ENCODE results near the gene ZIC4. TPM values are rescaled to one million over a fixed set of nuclear protein-coding genes. Genes with fewer than 3 reads are reported as not detected.

ZIC4 gene
- total RNA-seq, 2 experiments from 2014 or later: not detected

DNA sequence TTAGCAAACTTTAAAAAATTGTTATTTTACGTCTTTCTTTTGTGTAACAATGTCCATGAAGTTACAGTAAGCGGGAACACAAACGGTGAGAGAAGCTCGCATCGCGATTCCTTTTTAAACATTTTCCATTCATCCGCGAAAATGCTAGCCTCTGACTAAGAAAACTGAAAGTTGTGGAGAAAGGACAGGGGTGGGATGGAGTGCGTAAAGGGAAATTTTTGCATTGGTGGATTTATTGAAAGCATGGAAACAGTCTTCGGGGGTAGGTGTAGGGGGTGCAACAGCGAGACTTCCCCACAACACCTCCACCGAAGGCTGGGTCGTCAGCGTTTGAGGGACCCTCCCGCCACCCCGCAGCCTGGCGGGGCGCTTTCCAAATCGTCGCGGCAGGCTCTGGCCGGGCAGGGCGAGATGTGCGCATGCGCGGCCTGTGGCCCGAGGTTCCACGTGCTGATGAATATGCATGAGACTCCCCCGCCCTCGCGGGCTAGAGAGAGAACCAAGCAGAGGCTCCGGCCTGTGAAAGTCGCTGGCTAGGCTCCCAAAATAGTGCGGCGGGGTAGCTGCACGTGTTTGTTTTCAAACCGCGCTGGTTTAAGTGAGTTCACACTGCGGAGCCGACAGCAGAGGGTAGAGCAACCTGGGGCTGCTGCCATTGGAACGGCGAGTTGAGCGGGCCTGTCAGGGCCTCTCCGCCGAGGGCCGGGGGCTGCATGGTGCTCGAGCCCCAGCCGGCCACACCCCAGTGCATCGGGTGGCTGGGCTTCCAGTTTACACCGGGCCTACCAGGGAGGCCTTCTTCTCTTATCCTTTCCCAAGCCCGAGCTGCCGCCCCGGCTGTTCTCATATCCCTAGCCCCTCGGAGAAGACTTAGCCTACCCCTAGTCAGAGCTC, 12.7 kb upstream of the ZIC4 start:
- POLR2A ChIA-PET: no interaction called here
- CTCF ChIA-PET: no interaction called here

- POLR2A ChIA-PET: no interaction called here
- CTCF ChIA-PET: no interaction called here
Measured at GRCh38 chr3:147418371-147418781, 12.0 kb upstream of the ZIC4 start.

DNA sequence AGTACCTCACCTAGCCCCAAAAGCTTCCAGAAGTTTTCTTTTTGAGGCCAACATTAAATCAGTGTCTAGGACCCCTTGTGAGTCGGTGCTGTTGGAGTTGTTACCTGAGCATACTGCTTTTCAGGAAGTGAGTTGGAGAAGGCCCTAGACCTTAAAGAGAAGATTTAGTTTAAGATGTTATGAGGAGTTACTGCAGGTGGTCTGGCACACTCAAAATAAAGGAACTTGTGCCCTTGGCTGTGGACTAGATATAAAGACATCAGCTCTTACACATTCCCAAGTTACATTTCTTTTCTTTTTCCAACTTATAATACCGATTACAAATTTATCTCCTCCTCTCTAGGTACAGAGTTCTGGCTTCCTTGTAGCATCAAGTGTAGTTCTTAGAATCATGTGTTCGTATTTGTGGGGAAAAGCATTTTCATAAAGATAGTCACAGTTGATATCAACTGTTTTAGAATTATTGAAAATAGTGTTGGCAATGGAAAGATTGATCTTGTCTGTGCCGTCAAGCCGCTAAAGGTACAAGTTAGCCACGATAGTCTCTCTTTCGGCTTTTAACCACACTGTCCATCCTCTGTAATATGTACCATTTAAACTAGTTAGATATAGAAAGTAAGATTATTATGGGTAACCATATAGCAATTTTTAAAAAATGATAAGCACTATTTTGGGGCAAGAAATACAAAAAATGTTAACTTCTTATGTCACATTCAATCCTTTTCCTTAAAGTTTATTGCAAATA, 11.4 kb upstream of the ZIC4 start:
- POLR2A ChIA-PET: no interaction called here
- CTCF ChIA-PET: no interaction called here

GRCh38 chr3:147416931-147417330, 10.6 kb upstream of the ZIC4 start:
- ChIA-PET CTCF (no interaction called here), POLR2A (no interaction called here)

DNA sequence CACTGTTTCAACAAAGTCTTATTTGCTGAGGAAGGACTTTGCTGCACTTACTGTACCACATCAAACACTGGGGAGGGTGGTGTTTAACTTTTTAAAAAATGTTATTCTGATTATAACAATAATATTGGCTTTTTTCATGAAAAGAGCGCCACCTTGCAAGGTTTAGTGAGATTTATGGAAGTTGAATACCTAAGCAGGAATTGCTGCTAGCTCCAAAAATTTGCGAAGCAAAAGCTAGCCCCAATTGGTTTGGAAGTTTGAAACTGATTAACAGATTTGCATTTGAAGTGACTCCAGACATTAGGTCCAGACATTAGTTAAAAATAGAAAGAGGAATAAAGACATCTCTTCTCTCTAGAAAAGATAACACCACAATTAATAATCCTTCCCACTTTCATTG, 9.5 kb upstream of the ZIC4 start:
- POLR2A ChIA-PET: no interaction called here
- CTCF ChIA-PET: no interaction called here

- CTCF ChIA-PET: no interaction called here
- POLR2A ChIA-PET: no interaction called here
Measured at GRCh38 chr3:147415286-147415685, 8.9 kb upstream of the ZIC4 start.

DNA sequence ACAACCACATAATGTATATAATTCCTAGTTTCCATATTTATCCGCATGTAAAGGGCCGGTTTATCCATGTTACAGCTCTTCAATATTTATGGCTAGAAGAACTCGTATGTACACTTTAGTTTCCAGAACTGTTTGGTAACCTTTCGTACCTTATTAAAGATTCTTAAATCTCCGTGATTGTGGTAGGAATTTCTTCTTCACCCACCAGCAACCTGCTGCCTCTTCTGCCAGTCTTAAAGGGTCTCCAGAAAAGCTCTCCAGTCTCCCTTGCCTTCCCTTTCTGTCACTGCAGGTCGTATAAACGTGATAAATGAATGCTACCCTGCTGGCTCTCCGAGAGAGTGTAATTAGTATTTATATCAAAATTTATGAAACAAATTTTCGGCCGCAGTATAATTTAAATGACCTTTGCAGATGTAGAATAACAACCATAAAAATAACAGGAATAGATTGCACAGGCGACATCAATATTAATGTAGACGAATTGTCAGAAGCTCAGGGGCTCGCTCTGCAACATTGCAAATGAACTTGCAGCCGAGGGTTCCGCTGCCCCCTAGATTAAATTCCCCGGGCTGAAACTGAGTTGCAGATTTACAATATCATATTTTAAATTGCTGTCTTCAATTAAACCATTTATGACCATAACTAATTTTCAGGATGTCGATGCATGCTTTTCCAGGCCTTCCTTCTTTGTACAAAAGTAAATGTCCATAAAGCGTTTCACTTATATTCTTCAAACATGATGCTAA, 8.2 kb upstream of the ZIC4 start:
- POLR2A ChIA-PET: no interaction called here
- CTCF ChIA-PET: interaction anchor here (1.0 kb wide), 1 partner anchor 12 kb away, joined by 3 read pairs; no protein-coding TSS in a partner anchor

- CTCF ChIA-PET: interaction anchor here (1.0 kb wide), 1 partner anchor 12 kb away, joined by 3 read pairs; no protein-coding TSS in a partner anchor
- POLR2A ChIA-PET: no interaction called here
Measured at GRCh38 chr3:147413686-147414389, 7.5 kb upstream of the ZIC4 start.

DNA sequence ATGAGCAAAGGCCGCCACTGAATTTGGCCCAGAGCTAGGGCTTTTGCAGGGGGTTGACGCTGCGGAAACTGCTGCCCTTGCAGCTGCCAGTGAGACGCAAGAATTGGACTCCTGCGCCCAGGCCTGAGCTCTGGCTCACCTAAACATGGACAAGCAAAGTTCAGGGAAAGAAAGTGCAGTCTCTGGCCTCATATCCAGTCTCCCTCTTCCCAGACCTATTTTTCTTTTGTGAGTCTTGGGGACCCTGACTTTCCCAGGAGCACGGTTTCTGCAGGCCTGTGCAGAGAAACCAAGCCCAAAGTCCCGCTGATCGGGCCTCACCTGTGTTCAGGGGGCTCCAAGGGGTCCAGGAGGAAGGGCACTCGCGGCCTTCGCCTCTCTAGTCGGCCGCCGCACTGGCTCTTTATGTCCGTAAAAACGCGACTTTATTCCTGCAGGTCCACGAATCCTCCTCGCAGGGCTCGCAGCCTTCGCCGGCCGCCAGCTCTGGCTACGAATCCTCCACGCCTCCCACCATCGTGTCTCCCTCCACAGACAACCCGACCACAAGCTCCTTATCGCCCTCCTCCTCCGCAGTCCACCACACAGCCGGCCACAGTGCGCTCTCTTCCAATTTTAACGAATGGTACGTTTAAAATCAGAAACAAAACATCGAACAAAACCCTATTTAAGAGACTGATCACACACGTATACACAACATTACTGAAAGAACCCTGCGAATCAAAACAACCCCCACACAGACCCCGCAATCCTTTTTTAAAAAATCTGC, 6.8 kb upstream of the ZIC4 start:
- ChIA-PET POLR2A (no interaction called here), CTCF (no interaction called here)

DNA sequence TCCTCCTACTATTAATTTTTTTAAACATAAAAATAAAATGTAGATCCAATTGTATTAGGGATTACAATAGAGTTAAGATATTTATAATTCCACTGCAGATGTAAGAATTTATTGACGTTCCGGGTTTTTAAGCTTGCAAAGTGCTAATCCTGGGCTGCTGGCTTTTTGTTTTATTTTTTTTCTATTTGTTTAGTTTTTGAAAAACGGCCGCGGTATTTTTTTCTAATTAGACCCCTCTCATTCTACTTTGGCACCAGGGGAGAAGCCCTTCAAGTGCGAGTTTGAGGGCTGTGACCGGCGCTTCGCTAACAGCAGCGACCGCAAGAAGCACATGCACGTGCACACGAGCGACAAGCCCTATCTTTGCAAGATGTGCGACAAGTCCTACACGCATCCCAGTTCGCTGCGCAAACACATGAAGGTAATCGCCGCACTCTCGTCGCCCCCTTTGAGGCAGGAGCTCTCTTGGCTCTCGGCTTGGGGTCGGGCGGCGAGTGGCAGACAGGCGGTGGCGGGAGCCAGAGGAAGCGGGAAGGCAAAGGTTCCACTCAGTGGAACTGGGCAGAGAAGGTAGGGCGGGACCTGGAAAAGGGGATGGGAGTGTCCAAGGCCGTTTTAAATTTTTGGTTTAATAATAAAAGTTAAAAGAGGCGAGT, 6.0 kb upstream of the ZIC4 start:
- ChIA-PET CTCF (no interaction called here), POLR2A (no interaction called here)

DNA sequence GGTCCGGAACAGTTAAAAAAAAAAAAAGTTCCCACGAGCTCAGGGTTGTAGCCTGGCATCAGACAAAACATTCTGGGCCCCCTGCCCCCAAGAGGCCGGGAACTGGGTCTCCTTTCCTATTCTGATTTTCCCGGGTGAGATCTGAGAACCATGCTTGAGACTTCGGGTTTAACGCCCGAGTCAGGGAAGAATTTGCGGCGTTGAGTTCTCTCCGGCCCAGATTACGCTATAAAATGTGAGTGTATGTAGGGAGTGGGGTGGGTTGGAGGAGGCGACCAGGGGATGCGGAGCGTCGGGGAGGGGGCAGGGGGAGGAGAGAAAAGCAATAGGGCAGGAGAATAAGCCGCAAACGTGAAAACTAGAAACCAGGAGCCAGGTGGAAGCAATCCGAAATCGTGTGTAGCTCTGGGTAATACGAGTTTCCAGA, 5.5 kb upstream of the ZIC4 start:
- CTCF ChIA-PET: no interaction called here
- POLR2A ChIA-PET: no interaction called here

- ChIA-PET POLR2A (no interaction called here), CTCF (no interaction called here)
Measured at GRCh38 chr3:147411238-147411814, 5.0 kb upstream of the ZIC4 start.

DNA sequence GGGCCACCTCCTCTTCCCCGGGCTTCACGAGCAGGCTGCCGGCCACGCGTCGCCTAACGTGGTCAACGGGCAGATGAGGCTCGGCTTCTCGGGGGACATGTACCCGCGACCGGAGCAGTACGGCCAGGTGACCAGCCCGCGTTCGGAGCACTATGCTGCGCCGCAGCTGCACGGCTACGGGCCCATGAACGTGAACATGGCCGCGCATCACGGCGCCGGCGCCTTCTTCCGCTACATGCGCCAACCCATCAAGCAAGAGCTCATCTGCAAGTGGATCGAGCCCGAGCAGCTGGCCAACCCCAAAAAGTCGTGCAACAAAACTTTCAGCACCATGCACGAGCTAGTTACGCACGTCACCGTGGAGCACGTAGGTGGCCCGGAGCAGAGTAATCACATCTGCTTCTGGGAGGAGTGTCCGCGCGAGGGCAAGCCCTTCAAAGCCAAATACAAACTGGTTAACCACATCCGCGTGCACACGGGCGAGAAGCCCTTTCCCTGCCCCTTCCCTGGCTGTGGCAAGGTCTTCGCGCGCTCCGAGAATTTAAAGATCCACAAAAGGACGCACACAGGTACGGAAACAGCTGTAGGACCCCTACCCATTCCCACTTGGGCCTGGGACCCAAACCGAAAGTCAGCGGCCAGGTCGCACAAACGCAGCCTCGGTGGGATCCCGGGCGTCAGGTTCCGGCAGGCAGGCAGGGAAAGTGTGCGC, 4.3 kb upstream of the ZIC4 start:
- CTCF ChIA-PET: no interaction called here
- POLR2A ChIA-PET: no interaction called here

DNA sequence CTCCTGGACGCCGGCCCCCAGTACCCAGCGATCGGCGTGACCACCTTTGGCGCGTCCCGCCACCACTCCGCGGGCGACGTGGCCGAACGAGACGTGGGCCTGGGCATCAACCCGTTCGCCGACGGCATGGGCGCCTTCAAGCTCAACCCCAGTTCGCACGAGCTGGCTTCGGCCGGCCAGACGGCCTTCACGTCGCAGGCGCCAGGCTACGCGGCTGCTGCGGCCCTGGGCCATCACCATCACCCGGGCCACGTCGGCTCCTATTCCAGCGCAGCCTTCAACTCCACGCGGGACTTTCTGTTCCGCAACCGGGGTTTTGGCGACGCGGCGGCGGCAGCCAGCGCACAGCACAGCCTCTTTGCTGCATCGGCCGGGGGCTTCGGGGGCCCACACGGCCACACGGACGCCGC, 3.8 kb upstream of the ZIC4 start:
- POLR2A ChIA-PET: no interaction called here
- CTCF ChIA-PET: no interaction called here

DNA sequence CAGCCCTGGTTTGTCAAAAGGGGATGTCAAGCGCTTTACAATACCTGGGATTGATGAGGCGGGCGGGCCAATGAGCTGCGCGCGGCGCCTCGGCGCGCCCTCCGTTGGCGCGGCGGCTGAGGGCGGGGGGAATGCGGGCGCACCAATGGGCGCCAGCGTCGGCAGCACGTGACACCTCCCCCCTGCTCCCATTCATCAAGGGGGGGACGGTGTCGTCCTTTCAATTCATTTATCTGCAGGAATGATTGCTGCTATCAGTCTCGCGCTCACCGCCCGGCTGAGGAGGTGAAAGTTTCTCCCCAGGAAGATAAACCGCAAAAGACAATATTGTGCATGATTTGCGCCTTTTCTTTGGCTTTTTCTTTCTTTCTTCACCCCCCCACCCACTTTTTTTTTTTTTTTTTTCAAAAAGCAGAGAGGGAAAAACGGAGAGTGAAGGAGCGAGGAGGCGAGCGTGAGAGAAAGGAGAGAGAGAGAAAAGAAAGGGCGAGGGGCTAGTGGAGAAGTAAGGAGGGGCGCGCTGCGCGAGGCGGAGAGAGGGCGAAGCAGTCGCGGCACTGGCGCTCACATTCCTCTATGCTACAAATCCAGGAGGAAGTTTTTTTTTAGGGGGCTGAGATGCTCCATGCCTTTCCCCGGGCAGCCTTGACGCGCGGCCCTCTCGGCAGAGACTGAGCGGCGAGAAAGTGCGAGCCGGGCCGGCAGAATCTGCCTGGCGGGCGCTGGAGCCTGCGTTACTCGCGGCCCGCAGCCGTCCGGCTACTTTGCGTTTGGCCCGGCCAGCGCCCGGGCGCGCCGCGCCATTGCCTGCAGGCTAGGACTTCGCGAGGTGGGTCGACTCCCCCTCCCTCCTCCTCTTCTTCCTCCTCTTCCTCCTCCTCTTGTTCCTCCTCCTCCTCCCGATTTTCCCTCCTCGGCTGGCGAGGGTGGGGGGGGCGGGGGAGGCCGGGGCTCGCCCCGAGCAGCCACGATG, 3.1 kb upstream of the ZIC4 start, which contains the start of gene ZIC1:
Gene ZIC1, plus strand, starts transcription at position 223 of the 973 bp plus-strand sequence. Its CDS starts 748 bp downstream, at position 971.
- CTCF ChIA-PET: no interaction called here
- POLR2A ChIA-PET: no interaction called here

- POLR2A ChIA-PET: no interaction called here
- CTCF ChIA-PET: no interaction called here
Measured at GRCh38 chr3:147408188-147409100, 2.1 kb upstream of the ZIC4 start.

Measured in activated CD8-positive, alpha-beta memory T cell treated with anti-CD3 and anti-CD28 coated beads for 36 hours (primary cell).